Measurements from ENCODE around the gene GNG8. TPM values are rescaled to one million over a fixed set of nuclear protein-coding genes. Genes with fewer than 3 reads are reported as not detected.
A peak's percentile ranks its signal among the peaks of the same experiment; 100 is the strongest.

GNG8 gene
- total and polyA plus RNA-seq, 9 of the 15 experiments (the other 6 are each of a cell fraction or from before 2014, with no cell fraction given) = 1.3 TPM; not detected in 8

DNA sequence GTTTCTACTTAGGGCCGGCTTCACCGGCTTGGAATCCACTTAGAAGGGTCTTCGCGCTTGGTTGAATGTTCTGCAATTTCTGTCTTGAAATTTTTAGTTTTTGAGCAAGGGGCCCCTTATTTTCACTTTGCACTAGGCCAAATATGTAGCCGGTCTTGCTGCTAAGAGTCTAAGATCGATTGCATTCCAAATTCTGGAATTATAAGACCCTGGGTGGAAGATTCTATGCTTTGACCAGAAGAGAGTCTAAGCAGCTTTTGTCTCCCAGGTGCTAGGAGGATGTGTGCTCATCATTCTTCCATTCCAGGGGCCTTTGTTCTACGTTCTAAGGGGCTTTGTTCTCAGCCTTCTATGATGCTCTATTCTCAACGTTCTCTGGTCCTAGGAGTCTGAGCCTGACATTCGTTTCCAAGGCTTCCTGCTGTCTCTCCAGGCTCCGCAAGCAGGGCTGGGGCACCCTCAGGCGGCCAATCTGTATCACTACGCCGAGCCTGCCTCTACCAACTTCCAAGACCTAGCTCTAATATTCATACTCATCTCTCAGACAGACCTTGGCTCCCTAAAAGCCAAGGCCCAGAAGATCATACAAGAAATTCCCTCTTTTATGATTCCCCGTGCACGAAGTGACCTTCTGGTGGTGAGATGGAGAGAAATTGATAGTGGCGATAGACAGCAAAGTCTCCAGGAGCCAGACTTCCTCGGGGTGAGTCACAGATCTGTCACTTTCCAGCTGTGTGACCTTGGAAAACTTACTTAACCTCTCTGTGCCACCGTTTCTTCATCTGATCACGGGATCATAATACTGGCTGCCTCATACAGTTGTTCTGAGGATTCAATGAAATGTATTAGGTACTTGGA, 26.0 kb upstream of the GNG8 start (continued):
- no peak for TF ChIP-seq MEF2D (tag; conservative IDR thresholded peaks at IDR 0.05; ENCODE audit: low read depth)
- TF ChIP-seq, protein P1, sequence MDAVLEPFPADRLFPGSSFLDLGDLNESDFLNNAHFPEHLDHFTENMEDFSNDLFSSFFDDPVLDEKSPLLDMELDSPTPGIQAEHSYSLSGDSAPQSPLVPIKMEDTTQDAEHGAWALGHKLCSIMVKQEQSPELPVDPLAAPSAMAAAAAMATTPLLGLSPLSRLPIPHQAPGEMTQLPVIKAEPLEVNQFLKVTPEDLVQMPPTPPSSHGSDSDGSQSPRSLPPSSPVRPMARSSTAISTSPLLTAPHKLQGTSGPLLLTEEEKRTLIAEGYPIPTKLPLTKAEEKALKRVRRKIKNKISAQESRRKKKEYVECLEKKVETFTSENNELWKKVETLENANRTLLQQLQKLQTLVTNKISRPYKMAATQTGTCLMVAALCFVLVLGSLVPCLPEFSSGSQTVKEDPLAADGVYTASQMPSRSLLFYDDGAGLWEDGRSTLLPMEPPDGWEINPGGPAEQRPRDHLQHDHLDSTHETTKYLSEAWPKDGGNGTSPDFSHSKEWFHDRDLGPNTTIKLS (IDR thresholded peaks at IDR 0.05; ENCODE audit: borderline replicate concordance, low read depth) = peak; percentile 37; the same call in 1 of the 2 replicates
- TF ChIP-seq SPI1 (IDR thresholded peaks at IDR 0.05; ENCODE audit: borderline replicate concordance, low read depth, low read length) = no peak
- TF ChIP-seq HMGN3 (IDR thresholded peaks at IDR 0.05; ENCODE audit: borderline replicate concordance, extremely low read depth, insufficient read length, low read depth, low read length) = no peak
- TF ChIP-seq SIN3A (IDR thresholded peaks at IDR 0.05; ENCODE audit: borderline replicate concordance in 2 of 2, control insufficient read depth in 1 of 2, low read depth in 2 of 2, low read length in 2 of 2) = no peak
- no peak for TF ChIP-seq ZFPM2 (CRISPR knock-in tag; IDR thresholded peaks at IDR 0.05)
- no peak for TF ChIP-seq FOXA3 (CRISPR knock-in tag; conservative IDR thresholded peaks at IDR 0.05 in 1 of 2, IDR thresholded peaks at IDR 0.05 in 1 of 2)
- TF ChIP-seq NR2C1 (IDR thresholded peaks at IDR 0.05) = no peak
- no peak for TF ChIP-seq NR2C1 (tag; IDR thresholded peaks at IDR 0.05)
- no peak for TF ChIP-seq E2F3 (CRISPR knock-in tag; IDR thresholded peaks at IDR 0.05)
- TF ChIP-seq BRD9 (IDR thresholded peaks at IDR 0.05; ENCODE audit: low read depth, partially characterized antibody) = peak; percentile 66
- TF ChIP-seq KAT8 (IDR thresholded peaks at IDR 0.05; ENCODE audit: low read depth) = no peak
- TF ChIP-seq, protein P2, sequence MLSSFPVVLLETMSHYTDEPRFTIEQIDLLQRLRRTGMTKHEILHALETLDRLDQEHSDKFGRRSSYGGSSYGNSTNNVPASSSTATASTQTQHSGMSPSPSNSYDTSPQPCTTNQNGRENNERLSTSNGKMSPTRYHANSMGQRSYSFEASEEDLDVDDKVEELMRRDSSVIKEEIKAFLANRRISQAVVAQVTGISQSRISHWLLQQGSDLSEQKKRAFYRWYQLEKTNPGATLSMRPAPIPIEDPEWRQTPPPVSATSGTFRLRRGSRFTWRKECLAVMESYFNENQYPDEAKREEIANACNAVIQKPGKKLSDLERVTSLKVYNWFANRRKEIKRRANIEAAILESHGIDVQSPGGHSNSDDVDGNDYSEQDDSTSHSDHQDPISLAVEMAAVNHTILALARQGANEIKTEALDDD (IDR thresholded peaks at IDR 0.05) = no peak
- no peak for TF ChIP-seq NR1H2 (CRISPR knock-in tag; IDR thresholded peaks at IDR 0.05)
- TF ChIP-seq PTBP1 (IDR thresholded peaks at IDR 0.05; ENCODE audit: low read depth, low read length) = no peak
- TF ChIP-seq NELFE (IDR thresholded peaks at IDR 0.05; ENCODE audit: insufficient read depth, insufficient read length) = no peak
- TF ChIP-seq, protein P3, sequence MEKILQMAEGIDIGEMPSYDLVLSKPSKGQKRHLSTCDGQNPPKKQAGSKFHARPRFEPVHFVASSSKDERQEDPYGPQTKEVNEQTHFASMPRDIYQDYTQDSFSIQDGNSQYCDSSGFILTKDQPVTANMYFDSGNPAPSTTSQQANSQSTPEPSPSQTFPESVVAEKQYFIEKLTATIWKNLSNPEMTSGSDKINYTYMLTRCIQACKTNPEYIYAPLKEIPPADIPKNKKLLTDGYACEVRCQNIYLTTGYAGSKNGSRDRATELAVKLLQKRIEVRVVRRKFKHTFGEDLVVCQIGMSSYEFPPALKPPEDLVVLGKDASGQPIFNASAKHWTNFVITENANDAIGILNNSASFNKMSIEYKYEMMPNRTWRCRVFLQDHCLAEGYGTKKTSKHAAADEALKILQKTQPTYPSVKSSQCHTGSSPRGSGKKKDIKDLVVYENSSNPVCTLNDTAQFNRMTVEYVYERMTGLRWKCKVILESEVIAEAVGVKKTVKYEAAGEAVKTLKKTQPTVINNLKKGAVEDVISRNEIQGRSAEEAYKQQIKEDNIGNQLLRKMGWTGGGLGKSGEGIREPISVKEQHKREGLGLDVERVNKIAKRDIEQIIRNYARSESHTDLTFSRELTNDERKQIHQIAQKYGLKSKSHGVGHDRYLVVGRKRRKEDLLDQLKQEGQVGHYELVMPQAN (IDR thresholded peaks at IDR 0.05; ENCODE audit: borderline replicate concordance) = no peak

Data from K562 (cell line).